ENCODE results near the gene KCNC1. TPM values are rescaled to one million over a fixed set of nuclear protein-coding genes. Genes with fewer than 3 reads are reported as not detected.

Gene KCNC1
- total RNA-seq, result under 0.01 and 0.17 TPM in 2 replicates

GRCh38 chr11:17734418-17734911 lies at the start of gene KCNC1:
TSS of gene KCNC1 (plus strand) at chr11:17734781. CDS start at chr11:17736003, 1,222 bp downstream.

DNA sequence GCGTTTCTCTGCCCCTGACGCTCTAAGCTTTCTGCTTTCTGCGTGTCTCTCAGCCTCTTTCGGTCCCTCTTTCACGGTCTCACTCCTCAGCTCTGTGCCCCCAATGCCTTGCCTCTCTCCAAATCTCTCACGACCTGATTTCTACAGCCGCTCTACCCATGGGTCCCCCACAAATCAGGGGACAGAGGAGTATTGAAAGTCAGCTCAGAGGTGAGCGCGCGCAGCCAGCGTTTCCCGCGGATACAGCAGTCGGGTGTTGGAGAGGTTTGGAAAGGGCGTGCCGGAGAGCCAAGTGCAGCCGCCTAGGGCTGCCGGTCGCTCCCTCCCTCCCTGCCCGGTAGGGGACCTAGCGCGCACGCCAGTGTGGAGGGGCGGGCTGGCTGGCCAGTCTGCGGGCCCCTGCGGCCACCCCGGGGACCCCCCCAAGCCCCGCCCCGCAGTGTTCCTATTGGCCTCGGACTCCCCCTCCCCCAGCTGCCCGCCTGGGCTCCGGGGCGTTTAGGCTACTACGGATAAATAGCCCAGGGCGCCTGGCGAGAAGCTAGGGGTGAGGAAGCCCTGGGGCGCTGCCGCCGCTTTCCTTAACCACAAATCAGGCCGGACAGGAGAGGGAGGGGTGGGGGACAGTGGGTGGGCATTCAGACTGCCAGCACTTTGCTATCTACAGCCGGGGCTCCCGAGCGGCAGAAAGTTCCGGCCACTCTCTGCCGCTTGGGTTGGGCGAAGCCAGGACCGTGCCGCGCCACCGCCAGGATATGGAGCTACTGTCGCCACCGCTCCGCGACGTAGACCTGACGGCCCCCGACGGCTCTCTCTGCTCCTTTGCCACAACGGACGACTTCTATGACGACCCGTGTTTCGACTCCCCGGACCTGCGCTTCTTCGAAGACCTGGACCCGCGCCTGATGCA lies 15.3 kb upstream of the KCNC1 start, which contains the start of gene MYOD1:
MYOD1 (plus strand) TSS at position 544 of the 910 bp plus-strand sequence; CDS start at position 756, 212 bp downstream.

Other genes with a start within 250 kb of the KCNC1 start
- not detected in 2 replicates for gene USH1C, start 190.4 kb upstream of the KCNC1 start, total RNA-seq
- not detected in 2 replicates for gene OTOG, start 187.5 kb upstream of the KCNC1 start, total RNA-seq
- gene MYOD1, start 15.2 kb upstream of the KCNC1 start, total RNA-seq, result not detected in 2 replicates

Measured in smooth muscle cell of trachea (primary cell).